Activated T-cell treated with anti-CD3 and anti-CD28 coated beads, Interleukin-2, amount 50 U/mL, for 48 hours (primary cell): ENCODE measurements around the gene ZNF492.
"Not testable (repeated sequence)": the region's sequence is repeated elsewhere in the genome, so short reads cannot be mapped to it uniquely, and the experiment has no call there.

Source experiments
- DNase-seq, 2 experiments: peaks; one replicate each; pipeline ENCODE4 v3.0.0-alpha.2; 2020

ZNF492 gene

DNA sequence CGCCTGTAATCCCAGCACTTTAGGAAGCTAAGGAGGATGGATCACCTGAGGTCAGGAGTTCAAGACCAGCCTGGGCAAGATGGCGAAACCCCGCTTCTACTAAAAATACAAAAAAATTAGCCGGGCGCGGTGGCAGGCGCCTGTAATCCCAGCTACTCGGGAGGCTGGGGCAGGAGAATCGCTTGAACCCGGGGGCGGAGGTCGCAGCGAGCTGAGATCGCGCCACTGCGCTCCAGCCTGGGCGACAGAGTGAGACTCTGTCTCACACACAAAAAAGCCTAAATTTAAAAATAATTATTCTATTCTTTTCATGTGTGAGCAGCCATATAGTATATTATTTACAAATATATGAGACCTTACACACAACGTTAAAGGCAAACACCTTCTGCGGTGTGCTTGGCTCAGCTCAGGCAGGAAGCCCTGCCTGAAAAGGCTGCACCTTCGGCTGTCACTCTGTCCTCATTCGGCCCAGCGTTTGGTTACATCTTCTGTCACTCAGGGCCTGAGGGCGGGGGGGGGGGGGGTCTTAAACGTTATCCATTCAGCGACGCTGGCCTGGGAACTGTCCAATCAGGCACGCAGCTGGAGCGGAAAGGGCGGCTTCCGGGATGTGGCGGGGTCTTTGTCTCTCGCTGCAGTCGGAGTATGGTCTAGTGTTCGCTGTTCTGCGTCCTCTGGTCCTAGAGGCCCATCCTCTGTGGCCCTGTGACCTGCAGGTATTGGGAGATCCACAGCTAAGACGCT, at the start of gene ZNF492:
TSS of gene ZNF492 (plus strand) at position 619 of the 744 bp plus-strand sequence. CDS start 19,076 bp downstream, outside the sequence.
- DNase-seq, result peak; percentile 82 to 86

DNA sequence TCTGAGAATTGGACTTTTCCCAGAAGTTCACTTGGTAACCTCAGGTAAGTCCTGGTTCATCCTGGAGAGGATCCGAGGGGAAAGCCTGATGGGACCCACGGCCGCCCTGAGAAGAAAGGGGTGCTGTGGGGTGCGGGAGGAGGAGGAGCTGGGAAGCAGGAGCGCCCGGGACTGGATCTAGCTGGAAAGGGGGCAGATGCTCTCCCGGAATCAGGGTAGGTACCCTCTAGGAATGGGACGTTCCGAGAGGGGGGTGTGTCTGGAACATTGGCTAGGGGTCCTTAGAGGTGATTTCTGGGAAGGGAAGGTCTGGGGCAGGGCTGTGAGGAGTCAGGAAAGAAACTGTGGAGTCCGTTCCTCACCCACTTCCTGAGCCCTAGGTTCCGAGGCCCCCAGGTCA, 38.7 kb upstream of the ZNF492 start:
- no peak for DNase-seq

DNA sequence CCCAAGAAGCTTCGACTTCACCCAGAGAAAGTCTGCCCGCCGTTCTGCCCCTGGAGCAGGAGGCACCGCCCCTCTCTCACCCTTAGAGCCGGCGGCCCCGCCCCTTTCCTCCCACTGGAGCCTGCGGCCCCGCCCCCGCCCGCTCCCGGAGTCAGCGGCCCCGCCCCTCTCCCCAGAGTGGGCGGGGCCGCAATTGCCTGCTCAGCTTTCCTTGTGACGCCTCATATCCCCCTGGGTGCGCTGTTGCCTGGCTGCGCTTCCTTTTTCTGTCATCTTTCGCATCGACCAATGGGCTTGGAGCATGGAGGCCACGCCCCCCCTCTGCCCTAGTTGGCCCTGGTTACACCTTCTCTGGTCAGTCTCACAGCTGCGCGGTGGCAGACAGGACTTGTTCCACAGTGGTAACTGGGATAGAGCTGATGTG, 38.2 kb upstream of the ZNF492 start:
- DNase-seq, result no peak

DNA sequence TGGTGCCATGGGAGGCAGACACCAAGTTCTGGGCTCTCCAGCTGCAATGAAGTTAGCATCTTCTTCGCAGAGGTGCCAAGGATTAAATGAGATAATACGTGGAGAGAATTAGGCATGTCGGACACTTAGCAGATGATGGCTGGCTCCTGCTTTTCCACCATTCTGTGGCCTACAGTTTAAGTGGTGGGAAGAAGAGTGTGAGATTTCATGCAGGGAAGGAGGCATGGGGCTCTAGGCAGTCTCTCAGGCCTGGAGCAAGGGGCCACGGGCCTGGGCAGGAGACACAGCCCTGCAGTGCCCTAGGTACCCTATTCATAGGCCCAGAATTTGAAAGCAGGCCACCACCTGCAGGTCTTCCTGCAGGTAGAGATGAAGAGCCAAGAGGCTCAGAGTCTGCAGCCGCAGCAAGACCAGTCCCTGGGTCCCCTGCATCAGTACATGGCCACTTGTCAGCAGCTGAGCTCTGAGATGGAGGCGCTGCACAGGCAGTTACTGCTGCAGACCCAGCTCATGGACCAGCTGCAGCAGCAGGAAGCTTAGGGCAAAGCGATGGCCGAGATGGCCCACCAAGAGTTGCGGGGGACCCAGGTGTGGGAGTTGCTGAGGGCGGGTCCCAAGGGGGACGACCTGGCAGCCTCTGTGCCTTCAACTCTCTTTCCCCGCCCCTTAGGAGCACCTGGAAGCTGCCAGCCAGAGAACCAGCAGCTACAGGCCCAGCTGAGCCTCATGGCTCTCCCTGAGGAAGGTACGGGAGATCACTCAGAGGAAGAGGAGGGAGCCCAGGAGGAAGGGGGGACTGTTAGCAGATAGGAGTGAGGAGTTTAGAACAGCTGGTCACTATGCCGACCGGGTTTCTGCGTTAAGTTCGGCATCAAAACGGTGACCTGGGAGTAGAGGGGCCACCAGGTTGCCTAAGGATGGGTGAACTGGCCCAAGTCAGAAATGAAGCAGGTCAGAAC, 33.2 kb upstream of the ZNF492 start:
- no peak for DNase-seq

DNA sequence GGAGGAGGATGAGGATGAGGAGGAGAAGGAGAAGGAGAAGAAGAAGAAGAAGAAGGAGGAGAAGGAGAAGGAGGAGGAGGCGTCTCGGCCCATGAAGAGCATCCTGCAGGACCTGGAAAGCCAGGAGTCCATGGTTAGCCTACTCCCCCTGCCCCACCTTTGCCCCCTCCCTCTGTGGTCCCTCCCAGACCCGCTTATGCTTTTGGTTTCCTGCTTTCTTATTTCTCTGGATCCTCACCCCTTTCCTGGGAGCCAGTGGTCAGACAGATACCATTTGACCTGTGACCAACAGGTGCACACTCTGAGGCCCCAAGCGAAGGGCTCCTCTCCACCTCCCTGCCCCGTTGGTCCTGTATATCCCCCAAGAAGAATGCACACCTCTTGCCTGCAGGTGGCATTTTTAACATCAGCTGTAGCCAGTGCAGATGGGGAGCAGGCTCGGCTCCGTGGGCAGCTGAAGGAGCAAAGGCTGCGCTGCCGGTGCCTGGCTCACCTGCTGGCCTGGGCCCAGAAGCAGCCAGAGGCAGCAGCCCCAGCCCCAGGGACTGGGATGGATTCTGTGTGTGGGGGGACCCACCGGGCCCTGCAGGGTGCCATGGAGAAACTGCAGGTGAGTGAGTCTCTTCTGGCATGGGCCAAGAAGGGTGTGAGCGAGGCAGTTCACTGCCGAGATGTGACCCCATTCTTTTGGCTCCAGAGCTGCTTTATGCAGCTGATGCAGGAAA, 32.1 kb upstream of the ZNF492 start:
- no peak for DNase-seq

DNA sequence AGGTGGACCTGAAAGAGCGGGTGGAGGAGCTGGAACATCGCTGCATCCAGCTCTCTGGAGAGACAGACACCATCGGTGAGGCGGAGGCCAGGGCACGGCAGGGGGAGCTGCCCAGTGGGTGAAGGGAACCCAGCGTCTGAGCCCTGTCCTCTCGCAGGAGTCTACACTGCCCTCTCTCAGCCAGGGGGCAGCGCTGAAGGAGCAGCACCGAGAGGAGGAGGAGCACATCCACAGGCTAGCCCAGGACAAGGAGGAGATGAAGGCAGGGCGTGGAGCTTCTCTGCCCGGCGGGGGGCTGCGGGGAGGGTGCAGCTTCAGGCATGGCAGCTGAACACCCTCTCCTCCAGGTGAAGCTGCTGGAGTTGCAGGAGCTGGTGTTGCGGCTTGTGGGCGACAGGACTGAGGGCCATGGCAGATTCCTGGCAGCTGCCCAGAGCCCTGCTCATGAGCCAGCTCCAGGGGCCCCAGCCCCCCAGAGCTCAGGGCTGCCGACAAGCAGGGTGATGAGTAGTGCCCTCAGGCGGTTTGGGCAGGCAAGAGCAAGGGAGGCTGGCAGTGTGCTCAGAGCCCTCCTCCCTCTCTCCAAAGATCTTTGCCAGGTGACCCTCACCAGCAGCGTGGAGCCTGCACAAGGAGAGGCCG, 31.4 kb upstream of the ZNF492 start:
- DNase-seq, result no peak

DNA sequence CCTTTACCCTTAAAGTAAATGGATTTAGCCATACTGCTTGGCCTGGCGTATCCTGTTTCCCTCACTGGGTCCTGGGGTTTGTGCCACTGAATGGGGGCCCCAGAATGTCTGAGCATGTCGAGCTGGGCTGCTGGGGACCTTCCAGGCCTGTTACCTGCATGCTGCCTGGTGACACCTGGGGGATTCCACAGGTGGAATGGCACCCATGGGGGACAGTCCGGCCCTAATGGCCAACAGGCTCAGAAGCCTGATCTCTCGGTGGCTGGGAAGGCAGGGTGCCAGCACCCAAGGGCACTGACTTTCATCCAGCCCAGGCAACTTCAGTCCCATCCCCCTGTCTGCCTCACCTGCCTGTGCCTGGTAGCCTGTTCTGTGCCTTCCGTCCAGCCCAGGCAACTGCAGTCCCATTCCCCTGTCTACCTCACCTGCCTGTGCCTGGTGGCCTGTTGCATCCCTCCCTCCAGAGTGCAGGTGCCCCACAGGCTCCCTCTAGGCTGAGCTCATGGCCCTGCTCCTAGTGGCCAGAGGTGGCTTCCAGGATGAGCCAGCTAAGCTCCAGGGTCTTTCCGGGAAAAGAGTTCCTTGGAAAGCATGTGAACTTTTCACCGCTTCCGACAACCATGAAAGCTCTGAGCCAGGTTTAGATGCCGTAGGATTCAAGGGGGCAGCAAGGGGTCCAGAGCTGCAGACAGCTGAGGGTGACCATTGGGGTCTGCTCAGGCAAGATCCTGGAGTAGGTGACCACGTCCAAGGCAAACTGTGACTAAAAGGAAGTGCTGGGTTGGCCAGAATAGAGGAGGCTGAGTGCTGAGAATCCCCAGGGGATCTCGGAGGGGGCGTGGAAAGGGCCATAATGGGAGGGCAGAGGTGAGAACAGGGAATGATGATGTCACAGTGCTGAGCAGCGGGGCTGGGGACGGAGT, 30.3 kb upstream of the ZNF492 start:
- no peak for DNase-seq

DNA sequence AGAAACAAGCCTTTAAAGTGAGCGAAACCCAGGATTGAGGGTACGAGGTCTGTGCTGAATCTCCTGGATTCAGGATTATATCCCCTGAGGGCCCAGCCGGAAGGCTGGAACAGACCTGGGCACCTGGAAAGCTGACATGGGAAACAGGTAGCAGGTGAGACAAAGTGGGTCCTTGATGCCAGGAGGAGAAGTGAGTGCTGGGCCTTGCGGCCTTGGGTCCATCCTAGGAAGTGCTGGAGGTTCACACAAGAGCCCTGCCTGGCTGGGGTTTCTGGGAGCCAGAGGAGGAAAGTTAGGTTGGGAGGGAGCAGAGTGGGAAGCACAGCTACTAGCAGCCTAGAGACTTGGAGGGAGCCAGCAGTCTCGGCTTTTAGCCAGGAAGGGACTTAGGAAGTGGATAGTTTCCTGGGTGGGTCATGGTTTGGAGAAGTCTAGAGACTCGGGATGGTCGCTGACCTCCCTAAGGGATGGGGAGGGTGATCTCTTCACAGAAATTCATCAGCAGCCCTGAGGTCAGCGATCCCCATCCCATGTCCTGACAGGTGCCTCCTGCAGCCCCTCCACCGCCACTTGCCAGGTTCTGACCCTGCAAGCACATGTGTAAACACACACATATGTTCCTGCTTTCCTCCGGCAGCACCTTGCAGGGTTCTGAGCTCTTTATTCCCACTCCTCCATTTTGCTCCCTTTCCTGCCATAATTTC, 29.4 kb upstream of the ZNF492 start:
- no peak for DNase-seq

DNA sequence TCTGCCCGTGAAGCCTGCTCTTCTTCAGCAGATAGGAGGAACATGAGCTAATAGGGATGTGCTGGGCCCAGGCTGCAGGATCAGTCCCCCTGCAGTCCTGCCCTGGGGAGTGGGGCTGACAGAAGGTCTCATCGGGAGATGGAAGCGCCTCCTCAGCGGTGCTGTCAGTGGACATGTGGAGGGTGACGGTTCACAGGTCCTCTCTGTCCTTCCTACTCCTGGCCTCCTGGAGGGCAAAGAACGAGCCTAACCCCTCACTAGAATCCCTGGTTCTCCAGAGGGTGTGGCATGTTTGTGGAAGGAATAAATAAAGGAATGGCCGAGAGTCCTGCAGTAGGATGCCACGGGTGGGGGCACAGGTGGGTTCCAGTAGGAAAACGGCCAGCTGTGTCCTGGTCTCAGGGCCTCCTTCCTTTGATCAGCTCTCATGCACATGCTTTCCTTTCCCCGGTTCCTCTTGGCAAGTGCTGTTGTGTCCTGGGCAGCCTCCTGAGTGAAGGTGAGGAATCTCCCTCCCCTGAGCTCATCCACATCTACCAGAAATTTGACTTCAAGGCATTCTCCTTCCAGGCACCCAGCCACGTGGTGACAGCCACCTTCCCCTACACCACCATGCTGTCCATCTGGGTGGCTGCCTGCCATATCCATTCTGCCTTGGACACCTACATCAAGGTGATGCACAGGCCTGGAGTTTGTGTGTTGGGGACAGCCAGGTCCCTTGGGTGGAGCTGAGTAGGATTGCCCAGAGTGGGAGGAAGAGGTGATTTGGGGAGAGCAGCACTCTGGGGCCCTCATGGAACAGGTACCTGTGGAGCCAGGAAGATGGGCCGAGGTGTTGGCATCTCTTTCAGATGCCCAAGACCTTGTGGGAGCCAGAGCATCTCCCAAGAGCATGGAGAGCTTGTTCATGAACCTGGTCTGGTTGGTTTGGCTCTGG, 28.6 kb upstream of the ZNF492 start:
- no peak for DNase-seq

DNA sequence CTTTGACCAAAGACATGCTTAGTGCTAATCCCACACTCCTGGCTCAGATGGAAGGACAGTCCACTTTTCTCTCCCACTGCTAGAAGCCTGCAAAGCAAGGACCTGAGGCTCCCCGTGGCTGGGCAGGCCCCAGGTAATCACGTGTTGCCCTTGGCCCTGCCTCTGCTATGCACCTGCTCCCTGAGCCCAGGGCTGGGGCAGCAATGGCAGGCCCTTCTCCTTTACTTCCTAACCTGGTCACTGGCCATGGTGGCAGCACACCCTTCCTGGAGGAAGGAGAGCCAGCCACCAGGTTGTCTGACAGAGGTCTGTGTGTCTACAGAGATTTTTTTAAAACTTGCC, 27.9 kb upstream of the ZNF492 start:
- DNase-seq, result no peak

DNA sequence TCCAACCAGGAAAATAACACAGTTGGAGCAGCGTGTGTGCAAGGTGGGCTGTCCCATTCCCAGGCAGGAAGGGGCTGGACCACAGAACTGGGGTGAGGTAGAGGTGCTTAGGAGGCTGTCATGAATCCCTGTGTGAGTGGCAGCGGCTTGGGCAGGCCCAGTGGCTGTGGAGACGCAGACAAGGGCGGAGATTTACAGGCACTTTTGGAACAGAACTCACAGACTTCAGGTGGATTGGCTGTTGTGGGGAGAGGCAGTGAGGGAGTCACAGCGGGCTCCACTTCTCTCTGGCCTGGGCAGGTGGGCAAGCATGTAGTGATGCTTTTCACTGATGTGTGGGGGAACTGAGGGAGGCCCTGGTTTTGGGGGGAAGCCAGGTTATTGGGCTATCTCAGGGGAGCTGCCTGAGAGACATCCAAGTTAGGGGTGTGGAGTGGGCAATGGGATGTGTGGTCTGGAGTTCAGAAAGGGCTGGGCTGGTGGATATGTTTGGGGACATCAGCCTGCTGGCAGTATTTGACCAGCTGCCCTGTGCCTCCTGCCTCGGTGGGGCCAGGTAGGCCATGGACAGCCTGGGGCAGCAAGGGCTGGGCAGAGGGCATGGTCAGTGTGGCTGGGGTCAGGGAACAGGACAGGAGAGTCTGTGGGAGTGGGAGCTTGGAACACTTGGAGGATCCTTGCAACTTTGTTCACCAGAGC, 27.0 kb upstream of the ZNF492 start:
- DNase-seq, result no peak

DNA sequence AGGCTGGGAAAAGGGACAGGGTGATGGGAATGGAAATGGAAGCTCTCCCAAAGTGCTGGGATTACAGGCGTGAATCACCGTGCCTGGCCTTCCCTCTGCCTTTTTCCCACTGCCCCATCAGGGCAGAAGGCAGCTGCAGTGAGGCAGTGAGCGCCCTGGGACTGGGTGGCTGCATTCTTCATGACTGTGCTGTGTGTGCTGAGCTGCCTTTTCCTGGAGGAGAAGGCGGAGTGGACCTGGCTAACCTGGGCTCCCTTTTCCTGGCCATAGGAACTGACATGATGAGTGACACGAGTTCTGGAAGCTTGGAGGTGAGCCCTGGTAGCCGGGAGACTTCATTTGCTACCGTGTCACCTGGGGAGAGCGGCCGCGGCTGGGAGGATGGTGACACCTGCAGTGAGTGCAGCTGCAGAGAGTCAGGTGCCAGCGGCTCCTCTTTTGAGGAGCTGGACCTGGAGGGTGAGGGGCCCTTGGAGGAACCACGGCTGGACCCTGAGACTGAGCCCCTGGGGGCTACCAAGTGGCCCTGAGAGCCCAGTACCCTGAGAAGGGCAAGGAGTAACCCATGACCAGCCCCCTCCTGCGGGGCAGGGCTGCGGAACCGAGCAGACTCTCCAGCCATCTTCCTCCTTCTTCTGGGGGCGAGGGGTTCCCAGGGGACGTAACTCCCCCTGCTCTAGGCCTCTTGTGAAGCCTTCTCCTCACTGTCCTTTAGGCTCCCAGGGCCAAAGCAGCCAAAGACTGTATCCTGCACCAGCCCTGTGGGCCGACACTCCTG, 26.3 kb upstream of the ZNF492 start:
- no peak for DNase-seq

DNA sequence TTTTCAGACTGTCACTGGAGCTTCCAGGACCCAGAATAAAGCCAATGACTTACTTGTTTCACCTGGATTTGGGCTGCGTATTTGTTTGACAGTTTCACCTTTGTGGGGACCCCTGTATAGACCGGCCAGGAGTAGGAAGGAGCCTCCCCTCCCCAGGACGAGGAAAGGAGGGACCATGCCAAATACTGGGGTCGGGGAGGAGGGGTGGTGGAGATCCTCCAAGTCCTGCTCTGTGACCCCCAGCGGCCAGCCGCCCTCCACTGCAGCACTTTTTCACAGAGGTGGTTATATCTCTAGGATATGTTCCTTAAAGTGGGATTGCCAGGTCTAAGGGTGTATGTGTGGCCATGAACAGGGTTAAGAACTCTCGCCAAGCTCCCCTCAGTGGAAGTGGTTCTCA, 25.7 kb upstream of the ZNF492 start:
- DNase-seq, result no peak

DNA sequence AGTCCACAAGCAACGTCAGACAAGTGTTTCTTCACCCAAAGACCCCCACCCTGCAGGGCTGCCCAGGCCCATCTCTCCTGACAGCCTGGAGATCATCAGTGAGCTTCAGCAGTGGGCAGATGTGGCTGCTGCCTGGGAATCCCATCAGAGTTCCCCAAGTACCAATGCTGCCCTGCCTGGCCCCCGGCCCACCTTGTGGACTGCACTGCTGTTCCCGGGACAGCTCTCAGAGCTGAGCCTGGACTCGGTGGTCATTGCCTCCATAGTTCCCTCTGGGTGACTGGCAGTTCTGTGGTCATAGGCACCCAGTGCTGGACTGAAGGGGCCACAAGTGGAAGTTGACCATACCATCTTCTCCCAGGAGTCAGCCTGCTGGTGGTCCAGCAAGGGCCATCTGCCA, 24.5 kb upstream of the ZNF492 start:
- DNase-seq, result no peak

DNA sequence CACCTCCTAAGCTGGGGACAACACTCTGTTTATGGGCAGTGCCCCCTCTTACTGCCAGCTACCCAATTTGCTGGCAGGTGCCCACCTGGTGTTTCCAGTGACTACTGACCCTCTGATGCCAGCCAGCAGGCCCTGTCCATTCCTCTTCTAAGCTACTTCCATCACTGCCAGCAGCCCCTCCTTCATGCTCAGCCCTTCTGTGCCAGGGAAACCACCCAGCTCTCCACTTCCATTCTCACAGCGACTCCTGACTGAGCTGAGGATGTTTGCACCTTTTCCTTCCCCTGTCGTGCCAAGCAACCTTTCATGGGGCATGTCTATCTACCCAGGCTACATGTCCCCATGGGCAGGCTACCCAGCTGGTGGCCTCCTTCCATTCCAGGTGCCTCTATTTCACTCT, 24.0 kb upstream of the ZNF492 start:
- DNase-seq, result no peak

DNA sequence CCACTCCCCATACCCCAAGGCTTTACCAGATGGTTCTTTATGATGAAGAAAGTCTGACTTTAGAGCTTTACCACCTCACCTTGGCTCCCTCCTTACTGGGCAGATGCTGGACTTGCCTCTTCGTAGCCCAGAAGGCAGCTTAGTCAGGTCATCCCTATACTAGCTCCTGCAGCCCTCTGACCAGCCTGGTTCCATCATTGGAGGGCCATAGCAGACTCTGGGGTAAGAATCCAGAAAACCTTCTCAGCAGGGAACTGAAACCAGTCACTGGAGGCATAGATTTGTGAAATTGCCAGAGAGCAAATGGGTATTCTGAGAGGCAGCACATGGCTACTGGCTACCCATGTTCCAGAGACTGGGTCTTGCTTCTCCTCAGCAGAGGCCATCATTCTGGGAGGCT, 21.8 kb upstream of the ZNF492 start:
- no peak for DNase-seq

DNA sequence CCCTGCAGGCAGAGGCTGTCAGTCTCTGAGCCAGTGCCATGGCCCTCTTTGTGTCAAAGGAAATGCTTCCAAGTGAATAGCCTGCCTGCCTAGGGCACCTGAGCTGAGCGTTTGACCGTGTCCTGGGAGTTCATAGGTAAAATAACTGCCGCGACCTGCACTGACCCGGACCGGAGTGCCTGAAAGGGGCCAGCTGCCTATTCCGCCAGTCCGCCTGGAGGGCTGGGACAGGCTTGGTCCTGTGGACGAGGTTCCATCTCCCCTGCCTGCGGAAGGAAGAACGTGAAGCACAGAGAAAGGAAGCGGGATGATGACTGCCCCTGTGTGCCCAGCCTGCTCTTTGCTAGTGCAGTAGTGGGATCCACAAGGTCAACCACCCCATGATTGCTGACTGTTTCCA, 17.5 kb upstream of the ZNF492 start:
- no peak for DNase-seq

DNA sequence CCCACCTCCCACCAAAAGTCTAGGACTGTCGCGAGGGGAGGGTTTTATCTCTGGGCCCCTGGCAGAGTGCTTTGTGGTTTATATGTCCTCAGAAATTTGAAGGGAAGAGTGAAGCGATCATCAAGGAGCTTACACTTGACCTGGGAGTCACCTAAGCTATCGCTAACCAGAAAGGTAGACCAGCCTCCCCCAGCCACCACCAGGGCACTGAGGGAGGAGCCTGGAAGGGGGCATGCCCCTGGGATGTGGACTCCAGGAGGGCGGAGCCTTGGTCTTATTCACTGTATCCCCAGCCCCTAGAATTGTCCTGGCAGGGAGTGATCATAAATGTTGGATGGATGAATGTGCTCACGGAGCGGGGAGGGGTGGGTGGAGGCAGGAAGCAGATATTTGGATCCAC, 16.9 kb upstream of the ZNF492 start:
- DNase-seq, result not testable (repeated sequence)
